ENCODE measurements around the gene GPRC6A.

Gene GPRC6A, protein sequence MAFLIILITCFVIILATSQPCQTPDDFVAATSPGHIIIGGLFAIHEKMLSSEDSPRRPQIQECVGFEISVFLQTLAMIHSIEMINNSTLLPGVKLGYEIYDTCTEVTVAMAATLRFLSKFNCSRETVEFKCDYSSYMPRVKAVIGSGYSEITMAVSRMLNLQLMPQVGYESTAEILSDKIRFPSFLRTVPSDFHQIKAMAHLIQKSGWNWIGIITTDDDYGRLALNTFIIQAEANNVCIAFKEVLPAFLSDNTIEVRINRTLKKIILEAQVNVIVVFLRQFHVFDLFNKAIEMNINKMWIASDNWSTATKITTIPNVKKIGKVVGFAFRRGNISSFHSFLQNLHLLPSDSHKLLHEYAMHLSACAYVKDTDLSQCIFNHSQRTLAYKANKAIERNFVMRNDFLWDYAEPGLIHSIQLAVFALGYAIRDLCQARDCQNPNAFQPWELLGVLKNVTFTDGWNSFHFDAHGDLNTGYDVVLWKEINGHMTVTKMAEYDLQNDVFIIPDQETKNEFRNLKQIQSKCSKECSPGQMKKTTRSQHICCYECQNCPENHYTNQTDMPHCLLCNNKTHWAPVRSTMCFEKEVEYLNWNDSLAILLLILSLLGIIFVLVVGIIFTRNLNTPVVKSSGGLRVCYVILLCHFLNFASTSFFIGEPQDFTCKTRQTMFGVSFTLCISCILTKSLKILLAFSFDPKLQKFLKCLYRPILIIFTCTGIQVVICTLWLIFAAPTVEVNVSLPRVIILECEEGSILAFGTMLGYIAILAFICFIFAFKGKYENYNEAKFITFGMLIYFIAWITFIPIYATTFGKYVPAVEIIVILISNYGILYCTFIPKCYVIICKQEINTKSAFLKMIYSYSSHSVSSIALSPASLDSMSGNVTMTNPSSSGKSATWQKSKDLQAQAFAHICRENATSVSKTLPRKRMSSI

DNA sequence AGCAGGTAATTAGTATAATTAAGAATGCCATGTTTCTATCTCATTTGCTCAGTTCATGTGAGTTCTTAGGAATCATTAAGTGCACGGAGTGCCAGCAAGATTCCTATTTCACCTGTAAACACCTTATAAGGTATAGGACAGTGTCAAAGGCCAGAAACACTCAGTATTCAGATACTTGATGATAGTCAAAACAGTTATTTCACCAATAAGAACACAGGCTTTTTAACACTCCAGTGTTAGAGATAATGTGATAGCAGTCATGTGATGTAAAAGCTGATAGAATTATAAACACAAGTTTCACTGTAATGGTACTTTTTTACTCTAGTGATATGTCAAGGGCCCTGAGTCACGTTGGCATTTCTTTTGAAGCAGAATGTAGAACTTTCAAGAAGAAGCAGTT is at the start of gene GPRC6A:
Gene GPRC6A, minus strand, starts transcription at position 101 of the 400 bp plus-strand sequence. Its CDS starts 70 bp downstream, at position 31.
- TF ChIP-seq, protein P1, sequence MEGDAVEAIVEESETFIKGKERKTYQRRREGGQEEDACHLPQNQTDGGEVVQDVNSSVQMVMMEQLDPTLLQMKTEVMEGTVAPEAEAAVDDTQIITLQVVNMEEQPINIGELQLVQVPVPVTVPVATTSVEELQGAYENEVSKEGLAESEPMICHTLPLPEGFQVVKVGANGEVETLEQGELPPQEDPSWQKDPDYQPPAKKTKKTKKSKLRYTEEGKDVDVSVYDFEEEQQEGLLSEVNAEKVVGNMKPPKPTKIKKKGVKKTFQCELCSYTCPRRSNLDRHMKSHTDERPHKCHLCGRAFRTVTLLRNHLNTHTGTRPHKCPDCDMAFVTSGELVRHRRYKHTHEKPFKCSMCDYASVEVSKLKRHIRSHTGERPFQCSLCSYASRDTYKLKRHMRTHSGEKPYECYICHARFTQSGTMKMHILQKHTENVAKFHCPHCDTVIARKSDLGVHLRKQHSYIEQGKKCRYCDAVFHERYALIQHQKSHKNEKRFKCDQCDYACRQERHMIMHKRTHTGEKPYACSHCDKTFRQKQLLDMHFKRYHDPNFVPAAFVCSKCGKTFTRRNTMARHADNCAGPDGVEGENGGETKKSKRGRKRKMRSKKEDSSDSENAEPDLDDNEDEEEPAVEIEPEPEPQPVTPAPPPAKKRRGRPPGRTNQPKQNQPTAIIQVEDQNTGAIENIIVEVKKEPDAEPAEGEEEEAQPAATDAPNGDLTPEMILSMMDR (IDR thresholded peaks at IDR 0.05; ENCODE audit: low read depth, low read length) = no peak
- no peak within 1 kb of the TSS for H3K4me3 ChIP-seq (ENCODE audit: low read depth, low read length)

DNA sequence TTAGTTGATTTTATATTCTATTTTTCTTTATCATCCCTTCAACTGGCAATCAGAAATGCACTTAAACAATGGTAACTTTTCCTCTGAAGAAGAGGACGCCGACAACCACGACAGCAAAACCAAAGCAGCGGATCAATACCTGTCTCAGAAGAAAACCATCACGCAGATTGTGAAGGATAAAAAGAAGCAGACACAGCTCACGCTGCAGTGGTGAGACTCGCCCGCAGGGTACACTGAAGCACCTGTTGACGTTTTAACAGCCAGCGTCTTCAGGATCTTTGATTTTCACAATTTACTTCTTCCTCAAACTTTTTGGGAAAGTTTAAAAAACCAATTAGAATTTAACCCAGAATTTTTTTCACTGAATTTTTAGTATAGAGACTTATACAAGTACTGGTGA is 48.9 kb upstream of the GPRC6A start:
- no peak overlapping the region for H3K4me3 ChIP-seq (ENCODE audit: low read depth, low read length)
- TF ChIP-seq, protein P1 (IDR thresholded peaks at IDR 0.05; ENCODE audit: low read depth, low read length) = no peak

DNA sequence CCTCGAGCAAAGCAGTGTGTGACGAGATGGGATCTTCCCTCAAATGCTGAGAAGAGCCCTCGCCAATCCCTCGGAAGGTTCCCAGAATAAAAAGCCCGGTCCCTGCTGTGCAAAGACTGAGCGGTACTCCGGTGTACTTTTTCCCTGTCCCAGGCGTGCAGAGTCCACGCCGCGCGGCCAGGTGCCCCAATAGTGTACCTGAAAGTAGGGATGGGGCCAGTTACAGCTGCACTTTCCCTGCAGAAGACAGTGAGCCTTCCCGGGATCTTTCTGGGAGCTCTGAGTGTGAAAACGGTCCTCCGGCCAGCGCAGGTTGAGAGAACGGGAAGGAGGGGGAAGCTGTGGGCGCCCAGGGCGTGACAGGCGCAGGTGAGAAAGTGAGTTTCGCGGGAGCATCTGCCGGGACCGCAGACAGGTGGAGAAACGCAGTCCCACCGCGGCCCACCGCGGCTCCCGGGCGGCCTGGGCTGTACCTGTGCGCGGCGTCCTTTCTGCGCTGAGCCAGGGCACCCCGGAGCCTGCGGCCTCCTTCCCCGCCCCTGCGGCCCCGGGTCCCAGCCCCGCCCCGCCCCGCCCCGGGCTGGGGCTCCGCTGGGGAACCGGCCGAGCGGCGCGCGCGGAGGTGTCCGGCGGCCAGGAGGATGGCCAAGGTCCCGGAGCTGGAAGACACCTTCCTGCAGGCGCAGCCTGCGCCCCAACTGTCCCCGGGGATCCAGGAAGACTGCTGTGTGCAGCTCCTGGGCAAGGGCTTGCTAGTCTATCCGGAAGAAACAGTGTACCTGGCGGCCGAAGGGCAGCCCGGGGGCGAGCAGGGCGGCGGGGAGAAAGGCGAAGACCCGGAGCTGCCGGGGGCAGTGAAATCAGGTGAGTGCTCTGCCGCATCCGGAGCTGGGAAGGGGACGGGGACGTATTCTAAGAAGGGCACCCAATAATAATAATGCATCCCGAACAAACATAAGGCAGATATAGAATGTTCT is 48.0 kb upstream of the GPRC6A start, which contains the start of gene RFX6:
Gene RFX6, plus strand, starts transcription at position 608 of the 977 bp plus-strand sequence. Its CDS starts 34 bp downstream, at position 642.
- TF ChIP-seq, protein P1 (IDR thresholded peaks at IDR 0.05; ENCODE audit: low read depth, low read length) = no peak
- H3K4me3 ChIP-seq (ENCODE audit: low read depth, low read length) = no peak within 1 kb of the TSS

DNA sequence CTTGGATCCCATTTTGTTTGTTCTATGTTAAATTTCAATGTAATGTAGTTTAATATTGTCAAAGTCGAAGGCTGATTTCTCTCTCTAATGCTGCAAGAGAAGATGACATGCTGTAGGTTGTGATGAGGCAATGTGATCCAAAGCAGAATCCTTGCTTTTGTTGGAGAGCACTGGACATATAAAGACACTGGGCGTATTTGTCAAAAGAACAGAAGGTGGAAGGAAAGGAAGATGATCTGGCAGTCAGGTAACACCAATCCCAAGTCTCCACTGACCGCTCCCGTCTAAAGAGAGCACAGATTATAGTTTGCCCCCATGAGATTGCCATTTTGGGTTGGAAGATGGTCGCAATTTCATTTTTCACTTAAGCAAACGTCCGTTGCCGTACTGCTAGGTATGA is 47.2 kb upstream of the GPRC6A start:
- no peak overlapping the region for H3K4me3 ChIP-seq (ENCODE audit: low read depth, low read length)
- TF ChIP-seq, protein P1 (IDR thresholded peaks at IDR 0.05; ENCODE audit: low read depth, low read length) = no peak

DNA sequence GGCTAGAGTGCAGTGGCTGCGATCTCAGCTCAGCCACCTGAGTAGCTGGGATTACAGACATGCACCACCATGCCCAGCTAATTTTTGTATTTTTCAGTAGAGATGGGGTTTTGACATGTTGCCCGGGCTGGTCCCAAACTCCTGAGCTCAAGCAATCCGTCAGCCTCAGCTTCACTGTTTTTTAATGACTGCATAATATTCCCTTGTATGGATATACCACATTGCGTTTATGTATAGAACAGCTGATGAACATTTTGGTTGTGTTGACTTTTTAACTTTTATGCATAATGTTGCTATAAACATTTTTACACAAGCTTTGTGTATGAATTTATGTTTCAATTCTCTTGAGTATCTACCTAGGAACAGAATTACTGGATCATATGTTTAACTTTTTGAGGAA is 43.9 kb upstream of the GPRC6A start:
- TF ChIP-seq, protein P1 (IDR thresholded peaks at IDR 0.05; ENCODE audit: low read depth, low read length) = no peak
- H3K4me3 ChIP-seq (ENCODE audit: low read depth, low read length) = no peak overlapping the region

DNA sequence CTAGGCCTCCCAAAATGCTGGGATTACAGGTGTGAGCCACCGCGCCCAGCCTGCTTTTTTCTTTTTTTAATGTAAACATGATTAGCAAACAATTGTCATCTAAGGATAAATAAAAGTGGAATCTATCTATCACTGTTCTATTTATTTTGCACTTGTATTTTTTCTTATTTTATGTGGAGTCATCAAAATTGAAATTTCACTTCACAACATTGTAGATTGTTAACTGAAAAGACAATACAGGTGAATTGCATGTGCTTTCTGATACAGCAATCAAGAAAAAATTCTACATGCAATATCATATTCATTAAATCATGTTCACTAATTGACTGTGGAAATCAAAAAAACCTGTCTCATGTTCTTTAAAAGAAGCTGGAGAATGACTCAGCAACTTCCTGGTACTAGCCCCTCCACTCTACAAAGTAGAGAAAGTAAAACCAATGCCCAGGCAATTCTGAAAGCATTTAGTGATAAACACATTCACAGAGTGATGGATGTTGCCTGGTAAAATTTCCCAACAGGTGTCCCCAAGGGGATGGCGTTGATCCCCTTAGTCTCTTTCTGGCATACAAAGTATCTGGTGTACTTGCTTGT is 37.5 kb upstream of the GPRC6A start:
- TF ChIP-seq, protein P1 (IDR thresholded peaks at IDR 0.05; ENCODE audit: low read depth, low read length) = no peak
- H3K4me3 ChIP-seq (ENCODE audit: low read depth, low read length) = no peak overlapping the region

Data from WI38 (cell line).